DOHH2 (cell line): Measurements from ENCODE around the gene PRR11.

Source experiments
- EZH2phosphoT487 ChIP-seq: fragments of 200-600 bp; sonication (generic); IDR thresholded peaks from 2 replicates; pipeline ENCODE4 v1.6.1; 2017; ENCODE audit warnings: borderline replicate concordance, mild to moderate bottlenecking, antibody characterized with exemption, low read length, moderate library complexity, mixed read lengths
- TF ChIP-seq, protein P1 (sequence below): fragments of 200-600 bp; sonication (generic); IDR thresholded peaks from one replicate; pipeline ENCODE4 v1.5.1; 2014; ENCODE audit warnings: antibody characterized with exemption, mild to moderate bottlenecking, low read depth, low read length; ENCODE audit not compliant: poor library complexity, severe bottlenecking

DNA sequence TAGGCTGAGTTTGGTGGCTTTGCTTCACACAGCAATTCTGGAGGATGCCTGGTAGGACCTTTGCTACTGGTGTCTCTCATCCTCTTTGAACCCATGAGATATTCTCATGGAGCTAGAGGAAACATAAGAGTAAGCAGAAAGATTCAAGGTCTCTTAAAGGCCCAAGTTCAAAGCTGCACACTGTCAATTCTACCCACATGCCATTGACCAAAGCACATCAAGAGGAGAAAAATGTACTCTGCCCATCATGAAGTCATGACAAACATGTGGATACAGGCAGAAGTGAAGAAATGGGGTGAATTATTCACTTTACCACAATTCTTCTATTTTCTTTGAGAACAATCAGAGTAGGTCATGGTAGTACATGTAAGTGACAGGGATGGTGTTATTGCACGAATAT lies 13.7 kb upstream of the PRR11 start:
- TF ChIP-seq, protein P1, sequence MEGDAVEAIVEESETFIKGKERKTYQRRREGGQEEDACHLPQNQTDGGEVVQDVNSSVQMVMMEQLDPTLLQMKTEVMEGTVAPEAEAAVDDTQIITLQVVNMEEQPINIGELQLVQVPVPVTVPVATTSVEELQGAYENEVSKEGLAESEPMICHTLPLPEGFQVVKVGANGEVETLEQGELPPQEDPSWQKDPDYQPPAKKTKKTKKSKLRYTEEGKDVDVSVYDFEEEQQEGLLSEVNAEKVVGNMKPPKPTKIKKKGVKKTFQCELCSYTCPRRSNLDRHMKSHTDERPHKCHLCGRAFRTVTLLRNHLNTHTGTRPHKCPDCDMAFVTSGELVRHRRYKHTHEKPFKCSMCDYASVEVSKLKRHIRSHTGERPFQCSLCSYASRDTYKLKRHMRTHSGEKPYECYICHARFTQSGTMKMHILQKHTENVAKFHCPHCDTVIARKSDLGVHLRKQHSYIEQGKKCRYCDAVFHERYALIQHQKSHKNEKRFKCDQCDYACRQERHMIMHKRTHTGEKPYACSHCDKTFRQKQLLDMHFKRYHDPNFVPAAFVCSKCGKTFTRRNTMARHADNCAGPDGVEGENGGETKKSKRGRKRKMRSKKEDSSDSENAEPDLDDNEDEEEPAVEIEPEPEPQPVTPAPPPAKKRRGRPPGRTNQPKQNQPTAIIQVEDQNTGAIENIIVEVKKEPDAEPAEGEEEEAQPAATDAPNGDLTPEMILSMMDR, result no peak
- TF ChIP-seq EZH2phosphoT487, result no peak
